Stomach smooth muscle (tissue), 2 donors: ENCODE results near the gene MTG2.

ENCODE experiments used
- H3K27ac ChIP-seq: one replicate; pipeline ENCODE4 v1.7.0; 2013; ENCODE audit warnings: mild to moderate bottlenecking, low read length, inconsistent platforms
- H3K27me3 ChIP-seq, 2 donors: one replicate each; pipeline ENCODE4 v1.7.0; 2013; ENCODE audit warnings: low read length in 2 of 2; ENCODE audit not compliant: insufficient read depth in 2 of 2, control insufficient read depth in 1 of 2
- H3K36me3 ChIP-seq, 2 donors: one replicate each; pipeline ENCODE4 v1.7.0; 2013; ENCODE audit warnings: low read length in 2 of 2; ENCODE audit not compliant: control insufficient read depth in 2 of 2, insufficient read depth in 2 of 2
- H3K4me1 ChIP-seq: one replicate; pipeline ENCODE4 v1.7.0; 2013; ENCODE audit warnings: low read length; ENCODE audit not compliant: control insufficient read depth, insufficient read depth
- H3K4me3 ChIP-seq, 2 donors: one replicate each; pipeline ENCODE4 v1.7.0; 2013; ENCODE audit warnings: low read length in 2 of 2
- H3K9ac ChIP-seq, 2 donors: one replicate each; pipeline ENCODE4 v1.7.0; 2013; ENCODE audit warnings: low read length in 2 of 2, mild to moderate bottlenecking in 1 of 2
- H3K9me3 ChIP-seq, 2 donors: one replicate each; pipeline ENCODE4 v1.7.0; 2013; ENCODE audit warnings: low read length in 2 of 2; ENCODE audit not compliant: control insufficient read depth in 2 of 2
- donor health status: healthy.
- donor health status: Pancreatic carcinoma.

The MTG2 gene

DNA sequence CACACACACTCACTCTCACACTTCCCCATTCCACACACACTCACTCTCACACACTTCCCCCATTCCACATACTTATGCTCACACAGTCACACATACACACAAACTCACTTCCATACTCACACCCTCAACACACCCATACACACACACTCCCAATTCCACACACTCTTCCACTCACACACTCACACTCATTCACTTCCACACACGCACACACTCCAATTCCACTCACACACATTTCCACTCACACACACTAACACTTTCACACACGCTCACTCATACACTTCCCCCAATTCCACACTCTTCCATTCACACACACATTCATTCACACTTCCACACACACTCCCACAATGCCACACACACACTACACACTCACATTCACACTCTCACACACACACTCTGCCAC lies 47.4 kb downstream of the MTG2 start:
- Histone ChIP-seq H3K4me3 (no peak overlapping the region), H3K27me3 (peaks cover 35 to 41% of the 10 kb centered on the region in 2 donors), H3K4me1 (peaks cover 1% of the 10 kb centered on the region), H3K9me3 (no peaks in the 10 kb centered on the region), H3K27ac (no peak overlapping the region), H3K9ac (no peak overlapping the region), H3K36me3 (no peaks in the 10 kb centered on the region)

DNA sequence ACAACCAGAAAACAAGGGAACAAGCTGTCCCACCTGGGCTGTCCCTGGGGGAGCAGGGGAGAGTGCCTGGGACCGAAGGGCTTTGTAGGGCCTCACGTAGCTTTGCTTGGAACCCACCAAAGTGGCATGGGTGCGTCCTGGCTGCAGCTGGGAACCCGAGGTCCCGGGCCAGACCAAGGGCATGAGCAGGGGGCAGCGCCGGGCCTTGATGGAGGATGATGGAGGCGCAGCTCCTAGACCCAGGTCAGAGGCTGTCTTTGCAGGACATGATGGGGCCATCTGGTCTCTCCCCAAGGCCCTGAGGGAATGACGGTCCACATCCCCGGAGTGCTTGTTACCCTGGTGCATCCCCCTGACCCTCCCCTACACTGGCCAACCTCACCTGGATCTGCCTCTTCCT lies 47.9 kb downstream of the MTG2 start:
- H3K9me3 ChIP-seq = no peaks in the 10 kb centered on the region
- H3K4me3 ChIP-seq = no peak overlapping the region
- no peak overlapping the region for H3K9ac ChIP-seq
- H3K27ac ChIP-seq = no peak overlapping the region
- H3K27me3 ChIP-seq = peaks cover 33 to 38% of the 10 kb centered on the region in 2 donors
- H3K36me3 ChIP-seq = no peaks in the 10 kb centered on the region
- peaks cover 3% of the 10 kb centered on the region for H3K4me1 ChIP-seq

- Histone ChIP-seq H3K4me3 (no peak overlapping the region), H3K4me1 (peaks cover 3% of the 10 kb centered on the region), H3K9ac (no peak overlapping the region), H3K36me3 (no peaks in the 10 kb centered on the region), H3K27me3 (peaks cover 29 to 34% of the 10 kb centered on the region in 2 donors), H3K9me3 (no peaks in the 10 kb centered on the region), H3K27ac (no peak overlapping the region)
Observed at GRCh38 chr20:62231292-62231691, 48.5 kb downstream of the MTG2 start.

- H3K9me3 ChIP-seq = no peaks in the 10 kb centered on the region
- H3K27ac ChIP-seq = no peak overlapping the region
- no peaks in the 10 kb centered on the region for H3K36me3 ChIP-seq
- peaks cover 29 to 34% of the 10 kb centered on the region in 2 donors for H3K27me3 ChIP-seq
- no peak overlapping the region for H3K4me3 ChIP-seq
- H3K4me1 ChIP-seq = peaks cover 3% of the 10 kb centered on the region
- no peak overlapping the region for H3K9ac ChIP-seq
Observed at GRCh38 chr20:62232194-62232593, 49.4 kb downstream of the MTG2 start.

DNA sequence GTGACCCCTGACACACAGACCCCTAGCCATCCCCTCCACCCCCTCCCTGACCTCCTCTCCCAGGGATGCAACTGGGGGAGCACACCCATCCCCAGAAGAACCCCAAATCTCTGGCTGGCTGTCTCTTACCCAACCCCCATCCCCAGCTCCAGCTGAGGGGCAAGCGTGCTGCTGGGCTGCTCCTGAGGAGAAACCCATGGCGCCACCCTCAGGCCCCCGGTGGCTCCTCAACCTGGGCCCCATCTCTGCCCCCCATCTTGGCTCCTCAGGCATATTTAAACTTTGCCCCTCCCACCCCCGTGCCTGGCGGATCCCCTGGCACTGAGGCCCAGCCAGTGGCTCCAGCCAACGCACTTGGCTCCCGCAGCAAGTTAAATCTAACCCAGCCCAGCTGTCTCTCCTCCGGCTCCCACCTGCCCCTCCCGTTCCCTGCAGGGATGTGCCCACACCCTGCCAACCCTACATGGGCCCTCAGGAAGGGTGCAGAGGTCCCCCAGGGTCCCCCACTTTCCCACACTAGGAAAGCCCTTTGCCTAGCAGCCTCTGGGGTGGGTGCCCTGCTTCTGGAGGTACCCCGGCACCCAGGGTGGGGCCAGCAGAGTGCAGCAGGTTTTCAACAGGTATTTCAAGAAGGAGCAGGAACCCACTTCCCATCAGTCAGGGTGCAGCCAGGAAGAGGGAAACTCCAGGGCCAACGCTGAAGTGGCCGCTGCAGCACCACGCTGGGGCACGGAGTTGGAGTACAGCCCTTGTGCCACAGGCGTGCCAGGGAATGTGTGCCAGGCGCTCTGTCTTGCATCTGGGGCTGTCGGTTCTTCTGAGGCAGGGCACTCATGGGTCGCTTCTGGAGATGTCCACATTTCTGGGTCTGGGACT lies 50.2 kb downstream of the MTG2 start:
- H3K36me3 ChIP-seq = no peaks in the 10 kb centered on the region
- H3K4me3 ChIP-seq = no peak overlapping the region
- H3K9me3 ChIP-seq = no peaks in the 10 kb centered on the region
- peaks cover 10% of the 10 kb centered on the region for H3K4me1 ChIP-seq
- no peak overlapping the region for H3K9ac ChIP-seq
- H3K27me3 ChIP-seq = peaks cover 25 to 34% of the 10 kb centered on the region in 2 donors
- no peak overlapping the region for H3K27ac ChIP-seq

- Histone ChIP-seq H3K4me3 (no peak overlapping the region), H3K27me3 (peaks cover 20 to 30% of the 10 kb centered on the region in 2 donors), H3K4me1 (peaks cover 10% of the 10 kb centered on the region)
Observed at GRCh38 chr20:62233684-62234083, 50.9 kb downstream of the MTG2 start.

GRCh38 chr20:62234339-62234738 lies 51.5 kb downstream of the MTG2 start:
- no peaks in the 10 kb centered on the region for H3K36me3 ChIP-seq
- H3K9ac ChIP-seq = no peak overlapping the region
- H3K27me3 ChIP-seq = peaks cover 18 to 27% of the 10 kb centered on the region in 2 donors
- H3K9me3 ChIP-seq = no peaks in the 10 kb centered on the region
- H3K27ac ChIP-seq = no peak overlapping the region
- no peak overlapping the region for H3K4me3 ChIP-seq
- peaks cover 12% of the 10 kb centered on the region for H3K4me1 ChIP-seq

More at GRCh38 chr20:62233684-62234083, 50.9 kb downstream of the MTG2 start:
- Histone ChIP-seq H3K36me3 (no peaks in the 10 kb centered on the region), H3K27ac (no peak overlapping the region), H3K9ac (no peak overlapping the region), H3K9me3 (no peaks in the 10 kb centered on the region)

- Histone ChIP-seq H3K36me3 (no peaks in the 10 kb centered on the region), H3K4me3 (no peak overlapping the region), H3K9me3 (no peaks in the 10 kb centered on the region), H3K4me1 (peaks cover 21% of the 10 kb centered on the region), H3K27me3 (peaks cover 18 to 27% of the 10 kb centered on the region in 2 donors), H3K9ac (no peak overlapping the region), H3K27ac (no peak overlapping the region)
Observed at GRCh38 chr20:62235001-62235776, 52.4 kb downstream of the MTG2 start.

DNA sequence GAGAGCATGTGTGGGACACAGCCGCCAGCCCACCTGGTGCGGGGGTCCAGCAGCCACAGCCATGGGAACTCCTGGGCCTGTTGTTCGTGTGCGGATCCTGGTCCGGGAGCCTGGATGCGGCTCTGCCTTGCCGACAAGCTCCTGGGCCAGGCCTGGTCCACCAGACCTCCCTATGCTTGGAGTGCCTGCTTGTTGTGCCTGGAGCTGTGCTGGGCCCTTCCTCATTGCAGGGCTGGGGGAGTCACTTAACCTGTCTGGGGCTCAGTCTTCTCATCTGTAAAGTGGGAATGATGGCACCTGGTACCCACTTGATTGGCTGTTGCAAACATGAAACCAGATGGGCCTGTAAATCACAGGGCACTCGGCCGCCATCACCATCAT lies 52.9 kb downstream of the MTG2 start:
- no peaks in the 10 kb centered on the region for H3K9me3 ChIP-seq
- H3K27ac ChIP-seq = no peak overlapping the region
- peaks cover 22% of the 10 kb centered on the region for H3K4me1 ChIP-seq
- no peak overlapping the region for H3K9ac ChIP-seq
- H3K4me3 ChIP-seq = no peak overlapping the region
- peaks cover 16 to 23% of the 10 kb centered on the region in 2 donors for H3K27me3 ChIP-seq
- no peaks in the 10 kb centered on the region for H3K36me3 ChIP-seq

DNA sequence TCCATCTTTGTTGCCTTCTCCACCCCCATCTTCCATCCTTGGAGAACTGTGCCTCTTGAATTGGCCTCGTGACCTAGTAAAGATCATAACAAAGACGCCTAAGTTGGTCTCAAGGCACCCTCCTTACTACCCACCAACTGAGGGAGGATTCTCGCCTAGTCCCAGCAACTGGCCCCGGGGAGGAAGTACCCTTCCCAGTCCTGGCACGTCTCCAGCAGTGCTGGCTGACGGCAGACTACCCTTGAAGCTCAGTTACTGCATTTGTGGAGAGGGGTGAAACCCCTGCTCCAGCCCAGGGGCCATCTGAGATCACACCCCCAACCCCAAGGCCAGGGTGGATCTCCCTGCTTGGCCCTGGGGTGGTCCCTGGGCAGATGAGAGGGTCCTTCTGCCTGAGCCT lies 53.4 kb downstream of the MTG2 start:
- Histone ChIP-seq H3K27ac (no peak overlapping the region), H3K4me3 (no peak overlapping the region), H3K27me3 (peaks cover 15 to 19% of the 10 kb centered on the region in 2 donors)

More for the DNA sequence above, 53.4 kb downstream of the MTG2 start:
- Histone ChIP-seq H3K36me3 (no peaks in the 10 kb centered on the region), H3K9me3 (no peaks in the 10 kb centered on the region), H3K4me1 (peaks cover 22% of the 10 kb centered on the region), H3K9ac (no peak overlapping the region)
